ENCODE measurements around the gene SF3A2.

DNA sequence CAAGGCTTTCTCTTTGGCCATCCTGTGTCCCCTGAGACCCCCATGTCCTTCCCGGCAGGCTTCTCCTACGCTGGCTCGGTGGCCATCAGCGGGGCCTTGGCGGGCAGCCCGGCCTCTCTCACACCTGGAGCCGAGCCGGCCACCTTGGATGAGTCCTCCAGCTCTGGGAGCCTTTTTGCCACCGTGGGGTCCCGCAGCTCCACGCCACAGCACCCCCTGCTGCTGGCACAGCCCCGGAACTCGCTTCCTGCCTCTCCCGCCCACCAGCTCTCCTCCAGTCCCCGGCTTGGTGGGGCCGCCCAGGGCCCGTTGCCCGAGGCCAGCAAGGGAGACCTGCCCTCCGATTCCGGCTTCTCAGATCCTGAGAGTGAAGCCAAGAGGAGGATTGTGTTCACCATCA lies 14.7 kb upstream of the SF3A2 start:
- no peak for TF ChIP-seq POLR2A (IDR thresholded peaks at IDR 0.05; ENCODE audit: low read length)
- no peak for TF ChIP-seq GATA1 (IDR thresholded peaks at IDR 0.05; ENCODE audit: low read depth, low read length)
